Thyroid gland (tissue), 4 donors: ENCODE measurements around the gene FBXO22.

ENCODE experiments used
- CTCF ChIP-seq, 6 experiments: fragments of 200-600 bp in 3 of 6; fragments of 450-650 bp in 3 of 6; sonication (generic) in 3 of 6; IDR thresholded peaks; one replicate each; pipeline ENCODE4 v1.5.1; 2016 to 2019; ENCODE audit warnings: antibody characterized with exemption in 6 of 6, mild to moderate bottlenecking in 2 of 6, inconsistent platforms in 1 of 6, moderate library complexity in 1 of 6
- POLR2A ChIP-seq, 2 donors: fragments of 450-650 bp; IDR thresholded peaks; one replicate each; pipeline ENCODE4 v1.6.1; 2017; ENCODE audit warnings: antibody characterized with exemption in 2 of 2, mild to moderate bottlenecking in 2 of 2, moderate library complexity in 1 of 2

DNA sequence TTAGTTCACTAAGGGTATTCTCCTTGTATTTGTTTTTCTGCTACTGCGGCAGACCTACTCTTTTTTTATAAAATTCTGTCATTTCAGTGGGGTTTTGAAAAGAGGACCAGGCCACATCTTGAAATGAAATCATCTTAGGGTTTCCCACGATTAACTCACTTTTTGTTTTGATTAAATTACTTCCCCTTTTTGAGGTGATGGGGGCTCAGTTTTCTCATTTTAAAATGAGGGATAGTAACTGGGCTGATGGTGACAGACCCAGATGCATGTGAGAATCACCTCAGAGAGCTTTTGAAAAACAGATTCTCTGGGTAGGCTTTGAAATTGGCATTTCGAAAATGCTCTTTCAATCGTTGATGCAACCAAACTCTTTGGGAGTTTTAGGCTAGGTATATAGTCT, 36.2 kb upstream of the FBXO22 start:
- TF ChIP-seq POLR2A (IDR thresholded peaks at IDR 0.05): no peak
- no peak for TF ChIP-seq CTCF (IDR thresholded peaks at IDR 0.05)
